SU-DHL-6 (cell line): ENCODE data around the gene CISD1.

ENCODE experiments used
- EZH2phosphoT487 ChIP-seq: fragments of 200-600 bp; sonication (generic), shearing (Covaris generic); conservative IDR thresholded peaks from 2 replicates; pipeline ENCODE4 v1.6.1; 2018; ENCODE audit warnings: mild to moderate bottlenecking, antibody characterized with exemption, low read length, moderate library complexity, mixed read lengths
- TF ChIP-seq, protein P1 (sequence below): fragments of 200-600 bp; sonication (generic); IDR thresholded peaks from one replicate; pipeline ENCODE4 v1.5.1; 2017; ENCODE audit warnings: antibody characterized with exemption, mild to moderate bottlenecking, low read length, moderate library complexity; ENCODE audit not compliant: insufficient read depth, poor library complexity, severe bottlenecking

- TF ChIP-seq, protein P1, sequence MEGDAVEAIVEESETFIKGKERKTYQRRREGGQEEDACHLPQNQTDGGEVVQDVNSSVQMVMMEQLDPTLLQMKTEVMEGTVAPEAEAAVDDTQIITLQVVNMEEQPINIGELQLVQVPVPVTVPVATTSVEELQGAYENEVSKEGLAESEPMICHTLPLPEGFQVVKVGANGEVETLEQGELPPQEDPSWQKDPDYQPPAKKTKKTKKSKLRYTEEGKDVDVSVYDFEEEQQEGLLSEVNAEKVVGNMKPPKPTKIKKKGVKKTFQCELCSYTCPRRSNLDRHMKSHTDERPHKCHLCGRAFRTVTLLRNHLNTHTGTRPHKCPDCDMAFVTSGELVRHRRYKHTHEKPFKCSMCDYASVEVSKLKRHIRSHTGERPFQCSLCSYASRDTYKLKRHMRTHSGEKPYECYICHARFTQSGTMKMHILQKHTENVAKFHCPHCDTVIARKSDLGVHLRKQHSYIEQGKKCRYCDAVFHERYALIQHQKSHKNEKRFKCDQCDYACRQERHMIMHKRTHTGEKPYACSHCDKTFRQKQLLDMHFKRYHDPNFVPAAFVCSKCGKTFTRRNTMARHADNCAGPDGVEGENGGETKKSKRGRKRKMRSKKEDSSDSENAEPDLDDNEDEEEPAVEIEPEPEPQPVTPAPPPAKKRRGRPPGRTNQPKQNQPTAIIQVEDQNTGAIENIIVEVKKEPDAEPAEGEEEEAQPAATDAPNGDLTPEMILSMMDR = no peak
- no peak for TF ChIP-seq EZH2phosphoT487
These were observed 27.6 kb upstream of the CISD1 start for GRCh38 chr10:58241346-58241745.
